RWPE2 (cell line): ENCODE results near the gene DIRAS2.

Experiments
- ATAC-seq: fragments of 200-7000 bp; cut with Tn5 transposase; 3 replicates; pipeline ENCODE4 v1.9.1; 2021; ENCODE audit warnings: low read depth
- DNase-seq: peaks from one replicate; pipeline ENCODE4 v3.0.0-alpha.2; 2020; ENCODE audit warnings: low spot score
- H3K27ac ChIP-seq: fragments of 450-650 bp; 2 replicates; pipeline ENCODE4 v1.5.1; 2017; ENCODE audit warnings: mild to moderate bottlenecking; ENCODE audit not compliant: poor library complexity, severe bottlenecking
- H3K27me3 ChIP-seq: fragments of 250-450 bp; sonication (Bioruptor Pico); 2 replicates; pipeline ENCODE4 v1.5.1; 2021; ENCODE audit warnings: mild to moderate bottlenecking, moderate library complexity; ENCODE audit not compliant: insufficient read depth, poor library complexity, severe bottlenecking
- H3K36me3 ChIP-seq: fragments of 250-450 bp; sonication (Bioruptor Pico); 2 replicates; pipeline ENCODE4 v1.5.1; 2020; ENCODE audit warnings: low read depth, mild to moderate bottlenecking, moderate library complexity
- H3K4me1 ChIP-seq: fragments of 250-450 bp; sonication (Bioruptor Pico); 2 replicates; pipeline ENCODE4 v1.5.1; 2021; ENCODE audit warnings: mild to moderate bottlenecking, moderate library complexity; ENCODE audit not compliant: insufficient read depth, poor library complexity, severe bottlenecking
- H3K4me3 ChIP-seq: fragments of 250-450 bp; sonication (Bioruptor Pico); 2 replicates; pipeline ENCODE4 v1.5.1; 2021; ENCODE audit warnings: mild to moderate bottlenecking, moderate library complexity; ENCODE audit not compliant: severe bottlenecking
- H3K9me3 ChIP-seq: fragments of 250-450 bp; sonication (Bioruptor Pico); 2 replicates; pipeline ENCODE4 v1.5.1; 2021; ENCODE audit warnings: mild to moderate bottlenecking, moderate library complexity; ENCODE audit not compliant: severe bottlenecking
- CTCF ChIP-seq: fragments of 450-650 bp; IDR thresholded peaks from one replicate; pipeline ENCODE4 v1.5.1; 2017; ENCODE audit warnings: mild to moderate bottlenecking, moderate library complexity; ENCODE audit not compliant: poor library complexity, severe bottlenecking

DIRAS2 gene

GRCh38 chr9:90580576-90580975 lies 62.0 kb downstream of the DIRAS2 start:
- no peaks in the 10 kb centered on the region for H3K4me1 ChIP-seq

GRCh38 chr9:90579181-90579580 lies 63.4 kb downstream of the DIRAS2 start:
- Histone ChIP-seq H3K9me3 (no peaks in the 10 kb centered on the region), H3K4me3 (no peak overlapping the region), H3K27me3 (no peaks in the 10 kb centered on the region), H3K36me3 (no peaks in the 10 kb centered on the region), H3K4me1 (no peaks in the 10 kb centered on the region), H3K27ac (no peak overlapping the region)
- no peak for ATAC-seq
- TF ChIP-seq CTCF, result no peak
- no peak for DNase-seq

More at GRCh38 chr9:90580576-90580975, 62.0 kb downstream of the DIRAS2 start:
- Histone ChIP-seq H3K36me3 (no peaks in the 10 kb centered on the region), H3K27me3 (no peaks in the 10 kb centered on the region), H3K27ac (no peak overlapping the region), H3K9me3 (no peaks in the 10 kb centered on the region), H3K4me3 (no peak overlapping the region)
- DNase-seq (no peak), ATAC-seq (peak; percentile 23; the same call in 1 of the 3 replicates)
- TF ChIP-seq CTCF, result no peak

GRCh38 chr9:90578126-90578815 lies 64.4 kb downstream of the DIRAS2 start:
- no peak for TF ChIP-seq CTCF
- Histone ChIP-seq H3K4me1 (no peaks in the 10 kb centered on the region), H3K27me3 (no peaks in the 10 kb centered on the region), H3K9me3 (no peaks in the 10 kb centered on the region), H3K4me3 (no peak overlapping the region), H3K27ac (no peak overlapping the region), H3K36me3 (no peaks in the 10 kb centered on the region)
- DNase-seq, result no peak
- no peak for ATAC-seq

GRCh38 chr9:90569511-90569910 lies 73.1 kb downstream of the DIRAS2 start:
- Histone ChIP-seq H3K4me1 (no peaks in the 10 kb centered on the region), H3K27me3 (no peaks in the 10 kb centered on the region), H3K4me3 (no peak overlapping the region), H3K9me3 (no peaks in the 10 kb centered on the region), H3K36me3 (no peaks in the 10 kb centered on the region), H3K27ac (no peak overlapping the region)
- DNase-seq (no peak), ATAC-seq (no peak)
- no peak for TF ChIP-seq CTCF

GRCh38 chr9:90568667-90569066 lies 74.0 kb downstream of the DIRAS2 start:
- ATAC-seq (no peak), DNase-seq (no peak)
- no peaks in the 10 kb centered on the region for H3K36me3 ChIP-seq
- H3K27me3 ChIP-seq, result no peaks in the 10 kb centered on the region
- H3K9me3 ChIP-seq, result no peaks in the 10 kb centered on the region
- H3K27ac ChIP-seq, result no peak overlapping the region
- H3K4me3 ChIP-seq, result no peak overlapping the region
- no peaks in the 10 kb centered on the region for H3K4me1 ChIP-seq
- no peak for TF ChIP-seq CTCF
